HepG2 (cell line): Measurements from ENCODE around the gene NR3C2.

Experiments used
- HOXD1 ChIP-seq: sonication (generic); formaldehyde crosslinking; IDR thresholded peaks from 2 replicates; pipeline ENCODE4 v1.5.0; 2020; ENCODE audit warnings: missing genetic modification reagents
- JUNB ChIP-seq: sonication (generic); formaldehyde crosslinking; IDR thresholded peaks from 2 replicates; pipeline ENCODE4 v1.8.0; 2022; ENCODE audit warnings: missing genetic modification reagents, mild to moderate bottlenecking, borderline replicate concordance
- NR1H2 ChIP-seq: sonication (generic); formaldehyde crosslinking; IDR thresholded peaks from 2 replicates; pipeline ENCODE4 v1.8.1; 2022; ENCODE audit warnings: low read depth, missing genetic modification reagents, borderline replicate concordance
- TAF1 ChIP-seq: sonication (generic); formaldehyde crosslinking; IDR thresholded peaks from 2 replicates; pipeline ENCODE4 v1.4.0; 2020; ENCODE audit warnings: missing genetic modification reagents
- YY1 ChIP-seq: IDR thresholded peaks from 2 replicates; pipeline ENCODE4 v1.6.1; 2011; ENCODE audit warnings: low read length, low read depth, moderate library complexity, mild to moderate bottlenecking; ENCODE audit not compliant: insufficient read depth, insufficient replicate concordance
- ZNF253 ChIP-seq: sonication (generic); formaldehyde crosslinking; IDR thresholded peaks from 2 replicates; pipeline ENCODE4 v1.8.0; 2022; ENCODE audit warnings: mild to moderate bottlenecking, missing genetic modification reagents, borderline replicate concordance
- ZSCAN31 ChIP-seq: sonication (generic); formaldehyde crosslinking; IDR thresholded peaks from 2 replicates; pipeline ENCODE4 v1.5.0; 2020; ENCODE audit warnings: low read depth, mild to moderate bottlenecking, missing genetic modification reagents
- TF ChIP-seq, protein P1 (sequence below): IDR thresholded peaks from 2 replicates; pipeline ENCODE4 v1.6.1; 2016; ENCODE audit warnings: missing compliant biosample characterization, missing genetic modification reagents, borderline replicate concordance
- TF ChIP-seq, protein P2 (sequence below): sonication (generic); formaldehyde crosslinking; IDR thresholded peaks from 2 replicates; pipeline ENCODE4 v1.5.0; 2020; ENCODE audit warnings: mild to moderate bottlenecking, missing genetic modification reagents, moderate library complexity
- TF ChIP-seq, protein P3 (sequence below): sonication (generic); formaldehyde crosslinking; IDR thresholded peaks from 2 replicates; pipeline ENCODE4 v1.4.0; 2020; ENCODE audit warnings: missing genetic modification reagents

DNA sequence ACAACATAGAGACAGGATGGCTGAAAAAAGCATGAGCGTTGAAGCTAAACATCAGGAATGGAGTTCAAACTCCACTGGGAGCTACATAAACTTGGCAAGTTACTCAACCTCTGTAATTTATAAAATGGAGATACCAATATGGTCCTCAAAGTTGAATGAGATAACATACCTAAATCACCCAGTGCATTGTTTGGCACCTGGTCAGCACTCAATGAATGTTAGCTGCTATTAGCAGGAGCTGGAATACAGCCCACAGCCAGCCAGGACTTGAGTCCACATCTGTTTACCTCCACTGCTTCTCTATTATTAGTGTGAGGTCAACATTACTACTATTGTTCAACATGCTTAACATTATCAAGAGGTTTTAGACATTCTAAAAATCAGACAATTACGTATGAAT is 97.9 kb downstream of the NR3C2 start:
- no peak for TF ChIP-seq JUNB (CRISPR knock-in tag)
- no peak for TF ChIP-seq NR1H2 (CRISPR knock-in tag)
- no peak for TF ChIP-seq TAF1 (CRISPR knock-in tag)
- TF ChIP-seq YY1: no peak
- TF ChIP-seq, protein P1, sequence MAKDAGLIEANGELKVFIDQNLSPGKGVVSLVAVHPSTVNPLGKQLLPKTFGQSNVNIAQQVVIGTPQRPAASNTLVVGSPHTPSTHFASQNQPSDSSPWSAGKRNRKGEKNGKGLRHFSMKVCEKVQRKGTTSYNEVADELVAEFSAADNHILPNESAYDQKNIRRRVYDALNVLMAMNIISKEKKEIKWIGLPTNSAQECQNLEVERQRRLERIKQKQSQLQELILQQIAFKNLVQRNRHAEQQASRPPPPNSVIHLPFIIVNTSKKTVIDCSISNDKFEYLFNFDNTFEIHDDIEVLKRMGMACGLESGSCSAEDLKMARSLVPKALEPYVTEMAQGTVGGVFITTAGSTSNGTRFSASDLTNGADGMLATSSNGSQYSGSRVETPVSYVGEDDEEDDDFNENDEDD (CRISPR knock-in tag): no peak
- no peak for TF ChIP-seq HOXD1 (CRISPR knock-in tag)
- TF ChIP-seq, protein P2, sequence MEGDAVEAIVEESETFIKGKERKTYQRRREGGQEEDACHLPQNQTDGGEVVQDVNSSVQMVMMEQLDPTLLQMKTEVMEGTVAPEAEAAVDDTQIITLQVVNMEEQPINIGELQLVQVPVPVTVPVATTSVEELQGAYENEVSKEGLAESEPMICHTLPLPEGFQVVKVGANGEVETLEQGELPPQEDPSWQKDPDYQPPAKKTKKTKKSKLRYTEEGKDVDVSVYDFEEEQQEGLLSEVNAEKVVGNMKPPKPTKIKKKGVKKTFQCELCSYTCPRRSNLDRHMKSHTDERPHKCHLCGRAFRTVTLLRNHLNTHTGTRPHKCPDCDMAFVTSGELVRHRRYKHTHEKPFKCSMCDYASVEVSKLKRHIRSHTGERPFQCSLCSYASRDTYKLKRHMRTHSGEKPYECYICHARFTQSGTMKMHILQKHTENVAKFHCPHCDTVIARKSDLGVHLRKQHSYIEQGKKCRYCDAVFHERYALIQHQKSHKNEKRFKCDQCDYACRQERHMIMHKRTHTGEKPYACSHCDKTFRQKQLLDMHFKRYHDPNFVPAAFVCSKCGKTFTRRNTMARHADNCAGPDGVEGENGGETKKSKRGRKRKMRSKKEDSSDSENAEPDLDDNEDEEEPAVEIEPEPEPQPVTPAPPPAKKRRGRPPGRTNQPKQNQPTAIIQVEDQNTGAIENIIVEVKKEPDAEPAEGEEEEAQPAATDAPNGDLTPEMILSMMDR (CRISPR knock-in tag): no peak
- TF ChIP-seq ZNF253 (CRISPR knock-in tag): no peak
- TF ChIP-seq ZSCAN31: no peak
- TF ChIP-seq, protein P3, sequence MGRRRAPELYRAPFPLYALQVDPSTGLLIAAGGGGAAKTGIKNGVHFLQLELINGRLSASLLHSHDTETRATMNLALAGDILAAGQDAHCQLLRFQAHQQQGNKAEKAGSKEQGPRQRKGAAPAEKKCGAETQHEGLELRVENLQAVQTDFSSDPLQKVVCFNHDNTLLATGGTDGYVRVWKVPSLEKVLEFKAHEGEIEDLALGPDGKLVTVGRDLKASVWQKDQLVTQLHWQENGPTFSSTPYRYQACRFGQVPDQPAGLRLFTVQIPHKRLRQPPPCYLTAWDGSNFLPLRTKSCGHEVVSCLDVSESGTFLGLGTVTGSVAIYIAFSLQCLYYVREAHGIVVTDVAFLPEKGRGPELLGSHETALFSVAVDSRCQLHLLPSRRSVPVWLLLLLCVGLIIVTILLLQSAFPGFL (CRISPR knock-in tag): no peak
